HAP-1 (cell line): Measurements from ENCODE around the gene TPCN1.

Source experiments
- DNase-seq, 2 experiments: peaks; one replicate each; pipeline ENCODE4 v3.0.0-alpha.2; 2016 to 2020; ENCODE audit warnings: low spot score in 2 of 2
- H3K27me3 ChIP-seq: fragments of 250-450 bp; sonication (Bioruptor Pico); 2 replicates; pipeline ENCODE4 v1.5.1; 2020; ENCODE audit warnings: low read depth, mild to moderate bottlenecking, moderate library complexity
- H3K36me3 ChIP-seq: fragments of 250-450 bp; sonication (Bioruptor Pico); replicated peaks from 2 replicates; pipeline ENCODE4 v1.5.1; 2020; ENCODE audit warnings: mild to moderate bottlenecking
- H3K4me1 ChIP-seq: fragments of 250-450 bp; sonication (Bioruptor Pico); 2 replicates; pipeline ENCODE4 v1.5.1; 2020; ENCODE audit warnings: mild to moderate bottlenecking
- H3K4me3 ChIP-seq: fragments of 250-450 bp; sonication (Bioruptor Pico); 2 replicates; pipeline ENCODE4 v1.5.1; 2020; ENCODE audit warnings: mild to moderate bottlenecking, moderate library complexity
- H3K9me3 ChIP-seq: fragments of 250-450 bp; sonication (Bioruptor Pico); 2 replicates; pipeline ENCODE4 v1.5.1; 2020; ENCODE audit warnings: mild to moderate bottlenecking, moderate library complexity
- in situ Hi-C: fragments of 300-500 bp; cut with MboI; formaldehyde crosslinking; loops from 3 replicates; pipeline ENCODE4 v1.14.3; 2020; ENCODE audit warnings: low sequenced_read_pairs, inconsistent platforms, mixed read lengths

Gene TPCN1

GRCh38 chr12:113224955-113225354, 3.7 kb downstream of the TPCN1 start:
- Histone ChIP-seq H3K36me3 (peaks cover 31% of the 10 kb centered on the region), H3K4me3 (no peak overlapping the region), H3K4me1 (peaks cover 16% of the 10 kb centered on the region), H3K27me3 (no peaks in the 10 kb centered on the region), H3K9me3 (no peaks in the 10 kb centered on the region)
- in situ Hi-C loops: no loop called here
- no peak for DNase-seq

DNA sequence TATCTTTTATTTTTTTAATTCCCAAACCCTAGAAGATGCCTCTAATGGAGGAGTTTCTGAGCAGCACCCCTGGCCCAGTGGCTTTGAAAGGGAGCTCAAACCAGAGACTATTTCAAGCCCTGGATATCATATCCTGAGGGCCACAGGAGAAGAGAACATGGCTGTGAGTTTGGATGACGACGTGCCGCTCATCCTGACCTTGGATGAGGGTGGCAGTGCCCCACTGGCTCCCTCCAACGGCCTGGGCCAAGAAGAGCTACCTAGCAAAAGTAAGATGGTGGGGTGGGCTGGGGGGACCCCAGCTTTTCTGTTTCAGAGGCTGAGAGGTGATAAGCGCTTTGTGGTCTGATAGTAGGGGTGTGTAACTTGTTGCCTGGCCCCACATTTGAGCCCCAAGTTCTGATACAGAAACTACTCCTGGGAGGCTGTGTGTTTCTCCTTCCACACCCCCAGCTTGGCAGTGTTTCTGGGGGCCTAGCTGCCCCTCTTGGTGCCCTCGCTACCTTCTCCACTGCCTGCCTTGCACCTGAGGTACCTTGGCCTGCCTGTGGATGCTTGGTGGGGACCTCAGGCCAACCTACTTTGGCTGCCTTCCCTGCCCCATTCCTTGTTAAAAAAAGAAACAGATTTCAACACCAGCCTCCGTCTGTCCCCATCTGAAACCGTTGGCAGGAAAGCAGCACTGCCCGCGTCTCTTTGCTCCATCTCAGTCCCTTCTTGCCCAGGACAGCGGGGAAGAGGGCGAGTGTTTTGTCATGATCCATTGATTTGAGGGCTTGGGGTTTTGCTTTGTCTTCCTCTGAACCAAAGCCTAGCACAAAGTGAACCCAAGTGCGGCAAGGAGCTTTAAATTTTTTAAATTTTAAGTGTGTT, 5.7 kb downstream of the TPCN1 start:
- no peak for DNase-seq
- Histone ChIP-seq H3K27me3 (no peaks in the 10 kb centered on the region), H3K9me3 (no peaks in the 10 kb centered on the region), H3K36me3 (peaks cover 51% of the 10 kb centered on the region), H3K4me1 (peaks cover 12% of the 10 kb centered on the region), H3K4me3 (no peak overlapping the region)
- in situ Hi-C loops: no loop called here

GRCh38 chr12:113227686-113228391, 6.6 kb downstream of the TPCN1 start:
- DNase-seq: no peak
- no peaks in the 10 kb centered on the region for H3K27me3 ChIP-seq
- in situ Hi-C loops: no loop called here
- peaks cover 60% of the 10 kb centered on the region for H3K36me3 ChIP-seq
- no peaks in the 10 kb centered on the region for H3K9me3 ChIP-seq
- H3K4me3 ChIP-seq: no peak overlapping the region
- H3K4me1 ChIP-seq: peaks cover 6% of the 10 kb centered on the region

- Histone ChIP-seq H3K27me3 (no peaks in the 10 kb centered on the region), H3K36me3 (peaks cover 63% of the 10 kb centered on the region), H3K9me3 (no peaks in the 10 kb centered on the region), H3K4me1 (no peaks in the 10 kb centered on the region), H3K4me3 (no peak overlapping the region)
- DNase-seq: no peak
- in situ Hi-C loops: no loop called here
These were observed 7.2 kb downstream of the TPCN1 start for GRCh38 chr12:113228394-113229028.

DNA sequence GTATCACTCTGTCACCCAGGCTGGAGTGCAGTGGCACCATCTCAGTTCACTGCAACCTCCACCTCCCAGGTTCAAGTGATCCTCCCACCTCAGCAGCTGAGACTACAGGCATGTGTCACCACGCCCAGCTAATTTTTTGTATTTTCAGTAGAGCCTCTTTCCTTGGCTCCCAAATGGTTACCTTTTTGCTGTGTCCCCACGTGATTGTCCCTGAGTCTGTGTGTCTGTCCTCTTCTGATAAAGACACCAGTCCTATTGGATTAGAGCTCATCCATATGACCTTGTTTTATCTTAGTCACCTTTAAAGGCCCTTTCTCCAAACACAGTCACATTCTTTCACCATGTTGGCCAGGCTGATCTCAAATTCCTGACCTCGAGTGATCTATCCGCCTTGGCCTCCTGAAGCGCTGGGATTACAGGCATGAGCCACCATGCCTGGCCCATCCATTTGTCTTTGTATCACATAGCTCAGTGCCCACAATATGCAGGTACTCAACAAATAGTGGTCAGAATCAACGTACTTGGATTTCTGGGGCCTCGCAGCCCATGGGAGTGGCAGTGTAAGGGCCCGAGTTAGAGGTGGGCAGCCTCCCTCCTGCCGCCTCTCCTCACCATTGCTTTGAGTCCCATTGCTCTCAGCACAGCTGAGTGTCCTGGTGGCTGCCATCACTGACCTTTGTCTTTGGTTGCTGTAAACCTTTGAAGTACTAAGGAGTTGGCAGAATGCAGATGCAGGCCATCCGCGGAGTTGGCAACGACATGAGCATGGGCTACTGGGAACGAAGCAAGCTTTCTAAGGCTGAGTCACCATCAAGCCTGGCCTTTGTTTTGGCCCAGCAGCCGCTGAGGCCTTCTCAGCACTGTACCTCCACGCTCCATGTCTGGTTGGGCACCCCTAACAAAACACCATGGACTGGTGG, 9.3 kb downstream of the TPCN1 start:
- Histone ChIP-seq H3K4me3 (no peak overlapping the region), H3K36me3 (peaks cover 76% of the 10 kb centered on the region), H3K27me3 (no peaks in the 10 kb centered on the region), H3K9me3 (no peaks in the 10 kb centered on the region), H3K4me1 (no peaks in the 10 kb centered on the region)
- in situ Hi-C loops: no loop called here
- DNase-seq: no peak

DNA sequence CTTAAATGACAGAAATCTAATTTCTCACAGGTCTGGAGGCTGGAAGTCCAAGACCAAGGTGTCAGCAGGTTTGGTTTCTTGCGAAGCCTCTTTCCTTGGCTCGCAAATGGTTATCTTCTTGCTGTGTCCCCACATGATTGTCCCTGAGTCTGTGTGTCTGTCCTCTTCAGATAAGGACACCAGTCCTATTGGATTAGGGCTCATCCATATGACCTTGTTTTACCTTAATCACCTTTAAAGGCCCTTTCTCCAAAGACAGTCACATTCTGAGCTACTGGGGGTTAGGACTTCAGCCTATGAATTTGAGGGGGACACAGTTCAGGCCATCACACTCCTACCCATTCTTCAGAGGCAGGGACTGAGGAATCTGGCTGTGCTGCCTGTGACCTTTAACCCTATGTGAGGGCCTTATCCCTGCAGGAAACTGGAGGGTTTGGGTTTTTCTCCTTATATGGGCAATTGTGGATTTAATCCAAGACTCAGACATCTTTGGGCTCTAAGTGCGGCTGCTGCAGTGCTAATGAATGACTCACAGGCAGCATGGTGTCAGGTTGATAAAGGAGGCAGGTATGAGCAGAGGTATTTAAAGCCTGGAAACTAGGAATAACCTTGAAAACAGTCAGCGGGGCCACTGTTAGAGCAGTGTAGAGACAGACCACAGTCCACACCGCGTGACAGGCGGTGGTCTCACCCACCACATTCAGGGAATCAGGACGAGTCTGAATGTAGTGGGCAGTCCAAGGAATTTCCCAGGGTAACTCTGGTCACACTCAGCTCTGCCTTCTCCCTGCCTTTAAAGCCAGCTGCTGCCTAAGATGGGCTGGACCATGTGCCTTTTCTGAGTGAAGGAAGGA, 10.2 kb downstream of the TPCN1 start:
- H3K36me3 ChIP-seq: peaks cover 79% of the 10 kb centered on the region
- in situ Hi-C loops: no loop called here
- no peak overlapping the region for H3K4me3 ChIP-seq
- DNase-seq: no peak
- H3K27me3 ChIP-seq: no peaks in the 10 kb centered on the region
- H3K4me1 ChIP-seq: no peaks in the 10 kb centered on the region
- no peaks in the 10 kb centered on the region for H3K9me3 ChIP-seq

DNA sequence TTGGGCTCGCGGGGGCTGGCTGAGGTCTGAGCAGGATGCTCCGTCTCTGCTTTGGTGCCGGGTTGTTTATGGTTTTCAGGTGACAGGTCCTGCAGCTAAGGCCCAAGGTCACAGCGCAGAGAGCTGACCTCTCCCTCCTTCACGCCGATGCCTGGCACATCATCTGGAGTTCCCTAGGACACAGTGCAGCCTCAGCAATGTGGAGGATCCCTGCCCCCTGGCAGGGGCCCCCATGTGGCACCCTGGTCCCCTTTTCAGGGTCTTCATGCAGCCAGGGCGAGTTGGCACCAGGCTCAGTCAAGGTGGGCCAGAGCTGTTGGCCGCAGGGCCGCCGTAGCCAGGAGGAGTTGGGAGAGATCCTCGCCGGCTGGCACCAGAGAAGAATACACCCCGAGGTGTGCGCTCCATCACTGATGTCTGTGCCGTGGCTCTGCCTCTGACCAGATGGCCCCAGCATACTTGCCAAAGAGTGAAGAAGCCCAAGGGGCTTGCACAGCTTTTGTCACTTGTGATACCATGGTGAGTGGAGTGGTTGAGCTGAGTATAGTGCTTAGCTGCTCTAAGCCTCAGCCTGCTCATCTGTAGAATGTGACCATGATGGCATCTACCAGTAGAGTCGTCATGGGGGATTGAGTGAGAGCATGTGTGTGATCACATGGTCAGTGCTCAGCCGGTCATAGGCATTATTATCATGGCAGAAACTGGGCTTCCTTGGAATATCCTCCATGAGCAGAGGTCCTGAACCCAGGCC, 11.0 kb downstream of the TPCN1 start:
- H3K4me1 ChIP-seq: no peaks in the 10 kb centered on the region
- H3K4me3 ChIP-seq: no peak overlapping the region
- no peaks in the 10 kb centered on the region for H3K27me3 ChIP-seq
- DNase-seq: no peak
- in situ Hi-C loops: no loop called here
- H3K9me3 ChIP-seq: no peaks in the 10 kb centered on the region
- H3K36me3 ChIP-seq: peaks cover 76% of the 10 kb centered on the region

DNA sequence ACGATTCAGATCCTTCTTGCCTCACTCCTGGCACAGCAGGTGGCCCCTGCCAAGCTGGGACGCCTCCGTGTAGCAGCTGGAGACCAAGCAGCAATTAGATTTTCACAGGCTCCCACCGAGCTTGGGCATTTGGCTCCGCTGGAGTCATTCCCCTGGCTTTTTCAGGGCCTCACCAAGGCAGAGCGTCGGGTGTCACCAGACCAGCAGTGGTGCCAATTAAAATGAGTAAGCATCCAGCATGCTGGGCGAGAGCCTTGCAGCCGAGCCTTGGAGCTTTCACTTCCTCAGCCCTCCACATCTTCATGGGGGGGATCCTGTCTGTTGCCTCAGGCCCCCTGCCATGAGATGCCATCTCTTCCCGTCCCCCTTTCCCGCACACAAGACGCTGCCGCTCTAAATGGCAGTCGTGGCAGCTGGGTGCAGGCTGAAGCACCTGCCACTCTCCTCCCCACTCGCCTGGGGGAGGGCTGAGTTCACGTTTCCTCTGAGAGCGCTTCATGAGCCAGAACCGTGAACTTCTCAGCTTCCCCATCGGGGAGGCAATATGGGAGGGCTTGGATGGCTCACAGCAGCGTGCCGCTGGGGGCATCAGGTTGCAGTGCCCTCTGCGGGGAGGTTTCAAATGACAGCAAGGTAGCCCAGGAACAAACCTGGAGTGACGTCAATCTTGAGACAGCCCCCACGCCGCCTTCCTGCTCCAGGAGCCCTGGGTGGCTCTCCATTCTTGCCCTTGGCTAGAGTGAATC, 11.7 kb downstream of the TPCN1 start:
- Histone ChIP-seq H3K9me3 (no peaks in the 10 kb centered on the region), H3K36me3 (peaks cover 72% of the 10 kb centered on the region), H3K27me3 (no peaks in the 10 kb centered on the region), H3K4me1 (no peaks in the 10 kb centered on the region), H3K4me3 (no peak overlapping the region)
- in situ Hi-C loops: no loop called here
- DNase-seq: no peak

DNA sequence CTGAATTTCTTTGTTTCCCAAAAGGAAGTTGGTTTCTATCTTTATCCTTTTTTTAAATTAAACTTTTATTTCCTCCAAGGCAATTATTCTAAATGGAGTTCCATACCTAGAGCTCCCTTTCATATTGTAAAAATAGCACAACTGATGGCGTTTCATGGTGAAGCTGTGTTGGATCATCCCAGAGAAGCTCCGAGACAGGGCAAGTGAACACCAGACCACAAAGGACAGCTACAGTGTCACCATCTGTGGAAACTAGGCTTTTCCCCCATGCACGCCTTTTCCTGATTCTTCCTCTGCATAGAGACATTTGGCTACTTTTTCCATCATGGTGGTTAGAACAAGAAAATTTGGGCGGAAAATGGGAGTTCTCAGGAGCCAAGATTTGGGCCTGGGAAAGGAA, 12.7 kb downstream of the TPCN1 start:
- no peaks in the 10 kb centered on the region for H3K4me1 ChIP-seq
- H3K36me3 ChIP-seq: peaks cover 62% of the 10 kb centered on the region
- H3K27me3 ChIP-seq: no peaks in the 10 kb centered on the region
- H3K9me3 ChIP-seq: no peaks in the 10 kb centered on the region
- H3K4me3 ChIP-seq: no peak overlapping the region
- DNase-seq: no peak
- in situ Hi-C loops: no loop called here

DNA sequence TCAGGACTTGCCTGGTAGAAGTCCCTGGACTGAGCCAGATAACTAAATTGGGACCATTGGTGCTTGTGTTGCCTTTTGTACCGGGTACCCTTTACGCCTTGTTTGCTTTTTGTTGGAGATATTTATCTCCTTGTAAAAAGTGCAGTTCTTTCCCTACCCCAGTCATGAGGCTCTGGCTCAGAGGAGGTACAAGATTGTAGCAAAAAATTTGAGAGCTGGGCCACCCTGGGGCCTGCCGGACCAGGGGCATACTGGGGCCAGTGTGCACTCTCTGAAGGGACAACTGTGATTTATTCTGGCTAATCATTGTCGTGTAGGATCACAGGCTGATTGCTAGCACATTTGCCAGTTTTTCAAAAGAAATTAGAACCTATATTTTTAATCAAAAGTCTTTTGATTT, 13.2 kb downstream of the TPCN1 start:
- in situ Hi-C loops: no loop called here
- Histone ChIP-seq H3K4me1 (no peaks in the 10 kb centered on the region), H3K27me3 (no peaks in the 10 kb centered on the region), H3K4me3 (no peak overlapping the region), H3K9me3 (no peaks in the 10 kb centered on the region), H3K36me3 (peaks cover 57% of the 10 kb centered on the region)
- no peak for DNase-seq

GRCh38 chr12:113235976-113236375, 14.7 kb downstream of the TPCN1 start:
- peaks cover 42% of the 10 kb centered on the region for H3K36me3 ChIP-seq
- in situ Hi-C loops: no loop called here
- DNase-seq: no peak
- H3K4me1 ChIP-seq: no peaks in the 10 kb centered on the region
- H3K27me3 ChIP-seq: no peaks in the 10 kb centered on the region
- no peaks in the 10 kb centered on the region for H3K9me3 ChIP-seq
- H3K4me3 ChIP-seq: no peak overlapping the region
